ENCODE results near the gene ANKRD13C.

DNA sequence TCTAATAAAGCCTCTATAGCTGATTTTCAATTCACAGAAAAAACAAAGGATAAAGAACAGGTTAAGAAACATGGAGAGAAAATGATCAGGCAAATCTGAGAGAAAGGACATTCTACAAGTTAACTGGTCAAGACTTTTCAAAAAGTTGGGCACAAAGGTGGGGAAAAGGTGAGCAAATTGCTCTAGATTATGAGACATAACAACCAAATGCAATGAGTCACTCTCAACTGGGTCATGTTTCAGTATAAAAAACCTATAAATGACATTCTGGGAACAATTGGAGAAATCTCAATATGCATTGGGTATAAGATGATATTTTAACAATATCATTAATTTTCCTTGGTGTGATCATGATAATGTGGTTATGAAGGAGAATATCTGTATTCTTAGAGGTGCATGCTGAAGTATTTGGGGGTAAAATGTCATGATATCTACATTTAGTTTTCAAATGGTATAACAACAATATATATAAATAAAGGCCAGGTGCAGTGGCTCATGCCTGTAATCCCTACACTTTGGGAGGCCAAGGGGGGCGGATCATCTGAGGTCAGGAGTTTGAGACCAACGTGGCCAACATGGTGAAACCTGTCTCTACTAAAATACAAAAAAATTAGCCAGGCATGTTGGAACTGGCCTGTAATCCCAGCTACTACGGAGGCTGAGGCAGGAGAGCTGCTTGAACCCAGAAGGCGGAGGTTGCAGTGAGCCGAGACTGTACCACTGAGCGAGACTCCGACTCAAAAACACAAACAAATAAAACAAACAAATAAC, 27.0 kb downstream of the ANKRD13C start:
- TF ChIP-seq, protein P1, sequence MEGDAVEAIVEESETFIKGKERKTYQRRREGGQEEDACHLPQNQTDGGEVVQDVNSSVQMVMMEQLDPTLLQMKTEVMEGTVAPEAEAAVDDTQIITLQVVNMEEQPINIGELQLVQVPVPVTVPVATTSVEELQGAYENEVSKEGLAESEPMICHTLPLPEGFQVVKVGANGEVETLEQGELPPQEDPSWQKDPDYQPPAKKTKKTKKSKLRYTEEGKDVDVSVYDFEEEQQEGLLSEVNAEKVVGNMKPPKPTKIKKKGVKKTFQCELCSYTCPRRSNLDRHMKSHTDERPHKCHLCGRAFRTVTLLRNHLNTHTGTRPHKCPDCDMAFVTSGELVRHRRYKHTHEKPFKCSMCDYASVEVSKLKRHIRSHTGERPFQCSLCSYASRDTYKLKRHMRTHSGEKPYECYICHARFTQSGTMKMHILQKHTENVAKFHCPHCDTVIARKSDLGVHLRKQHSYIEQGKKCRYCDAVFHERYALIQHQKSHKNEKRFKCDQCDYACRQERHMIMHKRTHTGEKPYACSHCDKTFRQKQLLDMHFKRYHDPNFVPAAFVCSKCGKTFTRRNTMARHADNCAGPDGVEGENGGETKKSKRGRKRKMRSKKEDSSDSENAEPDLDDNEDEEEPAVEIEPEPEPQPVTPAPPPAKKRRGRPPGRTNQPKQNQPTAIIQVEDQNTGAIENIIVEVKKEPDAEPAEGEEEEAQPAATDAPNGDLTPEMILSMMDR (conservative IDR thresholded peaks at IDR 0.05): no peak
- no peak for TF ChIP-seq ZFX (IDR thresholded peaks at IDR 0.05)

Data from C4-2B (cell line).